Spleen (tissue), 11 donors: ENCODE data around the gene TMEM176B. TPM values are rescaled to one million over a fixed set of nuclear protein-coding genes. Genes with fewer than 3 reads are reported as not detected.
A peak's percentile ranks its signal among the peaks of the same experiment; 100 is the strongest.

ENCODE experiments used
- DNase-seq: peaks from one replicate; pipeline ENCODE4 v3.0.0-alpha.2; 2020
- H3K27ac ChIP-seq, 8 donors: fragments of 200-600 bp; sonication (generic) in 7 of 8; 1 replicate in 4 of 8; 2 replicates in 4 of 8; pipeline versions ENCODE4 v1.5.0 to v1.8.0; 2016 to 2021; ENCODE audit warnings: inconsistent platforms in 4 of 8, mild to moderate bottlenecking in 4 of 8, moderate library complexity in 1 of 8
- H3K27me3 ChIP-seq, 7 donors: fragments of 200-600 bp; sonication (generic) in 6 of 7; replicated peaks in 1 of 7; 1 replicate in 4 of 7; 2 replicates in 3 of 7; pipeline versions ENCODE4 v1.5.0 to v1.8.0; 2016 to 2021; ENCODE audit warnings: inconsistent platforms in 3 of 7, mild to moderate bottlenecking in 1 of 7
- H3K36me3 ChIP-seq, 6 donors: fragments of 200-600 bp; sonication (generic) in 5 of 6; 1 replicate in 4 of 6; 2 replicates in 2 of 6; pipeline versions ENCODE4 v1.5.0 to v1.8.0; 2016 to 2021; ENCODE audit warnings: inconsistent platforms in 2 of 6
- H3K4me1 ChIP-seq, 6 donors: fragments of 200-600 bp; sonication (generic) in 5 of 6; 1 replicate in 3 of 6; 2 replicates in 3 of 6; pipeline versions ENCODE4 v1.5.0 to v1.8.0; 2016 to 2021; ENCODE audit warnings: inconsistent platforms in 3 of 6
- H3K4me3 ChIP-seq, 8 donors: fragments of 200-600 bp; sonication (generic) in 7 of 8; 1 replicate in 4 of 8; 2 replicates in 4 of 8; pipeline versions ENCODE4 v1.5.0 to v1.8.0; 2016 to 2021; ENCODE audit warnings: inconsistent platforms in 4 of 8, mild to moderate bottlenecking in 4 of 8, moderate library complexity in 2 of 8
- H3K9me3 ChIP-seq, 8 donors: fragments of 200-600 bp; sonication (generic) in 7 of 8; 1 replicate in 4 of 8; 2 replicates in 4 of 8; pipeline versions ENCODE4 v1.5.0 to v1.8.0; 2016 to 2021; ENCODE audit warnings: inconsistent platforms in 4 of 8
- CTCF ChIP-seq, 11 experiments: fragments of 200-600 bp in 7 of 11; fragments of 450-650 bp in 4 of 11; sonication (generic) in 4 of 11; IDR thresholded peaks in 8 of 11; conservative IDR thresholded peaks in 3 of 11; 1 replicate in 7 of 11; 2 replicates in 4 of 11; pipeline versions ENCODE4 v1.4.0 to v1.8.0; 2016 to 2021; ENCODE audit warnings: antibody characterized with exemption in 11 of 11, inconsistent platforms in 4 of 11, mild to moderate bottlenecking in 1 of 11
- POLR2A ChIP-seq, 3 donors: fragments of 450-650 bp; IDR thresholded peaks; one replicate each; pipeline ENCODE4 v1.5.1; 2017; ENCODE audit warnings: antibody characterized with exemption in 3 of 3, mild to moderate bottlenecking in 1 of 3
- POLR2AphosphoS5 ChIP-seq, 3 donors: sonication (generic); formaldehyde crosslinking; IDR thresholded peaks; one replicate each; pipeline ENCODE4 v1.5.1; 2017; ENCODE audit warnings: antibody characterized with exemption in 3 of 3
- WGBS, 5 donors: extraction: QIAGEN DNeasy Blood & Tissue Kit in 3 of 5; methylation state at CpG; one replicate each; pipeline versions ENCODE4 v1.1.5 to v1.1.7; 2013 to 2018; 5-methylcytosine and 5-hydroxymethylcytosine counted together
- intact Hi-C: fragments of 100-400 bp; cut with DNase I; formaldehyde crosslinking; loops from one replicate; pipeline ENCODE4 v1.15.0; 2023; ENCODE audit warnings: low total_unique reads
- polyA plus RNA-seq, 3 donors: library from polyadenylated mRNA; stranded (reverse); fragments of 200-250 nt; gene quantifications; one replicate each; pipeline ENCODE4 v1.2.1, GENCODE V29; 2013
- total RNA-seq, 7 donors: library from RNA; depleted of rRNA in 3 of 7; stranded (reverse); fragments of >200 nt in 3 of 7; fragmentation: NEBNext Ultra II Directional in 4 of 7; extraction: Animal tissue kit (Norgen Biotek cat#: 25700) in 4 of 7; gene quantifications; one replicate each; pipeline versions ENCODE4 v1.1.0 to v1.2.1, GENCODE V29; 2016 to 2021
- donor health status: healthy with polysubstance abuse.
- donor health status: DM: no; HTN: no; CAD: no; lungs with moderate emphysema.
- donor health status: DM: no; HTN: no; CAD: no.
- donor health status: Bipolar disorder and iron deficiency.
- donor health status: healthy.
- donor health status: DM: no; HTN: no; CAD: no.
- donor health status: DM: yes; HTN: yes; CAD: no.

TMEM176B gene
- total and polyA plus RNA-seq, 10 donors = 56.1 to 107 (median 82.2) TPM

GRCh38 chr7:150801946-150802771 lies 2.0 kb upstream of the TMEM176B start:
- peaks cover 0 to 27% (median 20%) of the 10 kb centered on the region in 8 donors for H3K9me3 ChIP-seq
- H3K4me3 ChIP-seq = peak overlapping the region in 5 of 8 donors; percentile 44 to 71 (median 49)
- DNase-seq = no peak
- H3K27ac ChIP-seq = peak overlapping the region in 4 of 8 donors; percentile 24 to 78 (median 78)
- intact Hi-C loops = no loop called here
- peaks cover 0 to 29% (median 20%) of the 10 kb centered on the region in 6 donors for H3K4me1 ChIP-seq
- H3K36me3 ChIP-seq = peaks cover 0 to 15% (median 2%) of the 10 kb centered on the region in 6 donors
- WGBS, 5 donors = 88 to 94% (median 91%) methylated on average over 12 of the region's 12 CpGs
- peaks cover 3 to 85% (median 38%) of the 10 kb centered on the region in 7 donors for H3K27me3 ChIP-seq
- TF ChIP-seq CTCF (IDR thresholded peaks at IDR 0.05 in 8 of 11, conservative IDR thresholded peaks at IDR 0.05 in 3 of 11) = no peak
- TF ChIP-seq POLR2A (IDR thresholded peaks at IDR 0.05) = no peak
- TF ChIP-seq POLR2AphosphoS5 (IDR thresholded peaks at IDR 0.05) = no peak

- Histone ChIP-seq H3K4me3 (peak overlapping the region; percentile 39 to 71 (median 45)), H3K4me1 (peaks cover 0 to 29% (median 20%) of the 10 kb centered on the region in 6 donors), H3K27me3 (peaks cover 3 to 93% (median 38%) of the 10 kb centered on the region in 7 donors), H3K27ac (peak overlapping the region in 7 of 8 donors; percentile 73 to 78 (median 78)), H3K9me3 (peaks cover 0 to 20% (median 14%) of the 10 kb centered on the region in 8 donors), H3K36me3 (peaks cover 0 to 15% (median 2%) of the 10 kb centered on the region in 6 donors)
- TF ChIP-seq CTCF (IDR thresholded peaks at IDR 0.05 in 8 of 11, conservative IDR thresholded peaks at IDR 0.05 in 3 of 11) = no peak
- no peak for TF ChIP-seq POLR2A (IDR thresholded peaks at IDR 0.05)
- TF ChIP-seq POLR2AphosphoS5 (IDR thresholded peaks at IDR 0.05) = peak in 1 of 3 donors; percentile 2
- 31 to 42% (median 36%) methylated on average over 10 to 26 of the region's 26 CpGs for WGBS, 5 donors
- intact Hi-C loops = no loop called here
- no peak for DNase-seq
These were observed 1.2 kb upstream of the TMEM176B start for GRCh38 chr7:150801242-150801945.

GRCh38 chr7:150800581-150801241 lies 547 bp upstream of the TMEM176B start, which contains the start of gene TMEM176A:
Gene TMEM176A (plus strand): TSS chr7:150800769. CDS start chr7:150801551, 782 bp downstream.
- Histone ChIP-seq H3K36me3 (peaks cover 0 to 12% (median 2%) of the 10 kb centered on the region in 6 donors), H3K4me1 (peaks cover 0 to 29% (median 20%) of the 10 kb centered on the region in 6 donors), H3K27me3 (peaks cover 3 to 95% (median 38%) of the 10 kb centered on the region in 7 donors), H3K27ac (peak within 1 kb of the TSS in 7 of 8 donors; percentile 73 to 78 (median 78)), H3K4me3 (peak within 1 kb of the TSS; percentile 39 to 71 (median 45)), H3K9me3 (peaks cover 0 to 16% (median 7%) of the 10 kb centered on the region in 8 donors)
- TF ChIP-seq POLR2A (IDR thresholded peaks at IDR 0.05) (no peak), POLR2AphosphoS5 (IDR thresholded peaks at IDR 0.05) (peak in 1 of 3 donors; percentile 2)
- intact Hi-C loops = no loop called here
- no peak for DNase-seq
- 1 to 5% (median 2%) methylated on average over 22 to 54 of the region's 54 CpGs for WGBS, 5 donors

GRCh38 chr7:150799156-150799555 lies 1.0 kb downstream of the TMEM176B start:
- intact Hi-C loops = no loop called here
- TF ChIP-seq POLR2AphosphoS5 (IDR thresholded peaks at IDR 0.05) (no peak), POLR2A (IDR thresholded peaks at IDR 0.05) (no peak), CTCF (IDR thresholded peaks at IDR 0.05 in 8 of 11, conservative IDR thresholded peaks at IDR 0.05 in 3 of 11) (no peak)
- DNase-seq = no peak
- Histone ChIP-seq H3K4me1 (peaks cover 0 to 29% (median 20%) of the 10 kb centered on the region in 6 donors), H3K4me3 (peak overlapping the region; percentile 0 to 71 (median 45)), H3K9me3 (peaks cover 0 to 6% (median 0%) of the 10 kb centered on the region in 8 donors), H3K36me3 (no peaks in the 10 kb centered on the region), H3K27me3 (peaks cover 3 to 89% (median 38%) of the 10 kb centered on the region in 7 donors), H3K27ac (peak overlapping the region in 7 of 8 donors; percentile 73 to 78 (median 78))
- WGBS, 5 donors = 65 to 76% (median 68%) methylated on average over 3 of the region's 3 CpGs
